HG03095 (cell line): Measurements from ENCODE around the gene DAZAP1.

Source experiments
- ATAC-seq: cut with Tn5 transposase; IDR thresholded peaks from one replicate; pipeline ENCODE4 v1.9.1; 2021; ENCODE audit warnings: moderate library complexity; ENCODE audit not compliant: unreplicated experiment

Gene DAZAP1

DNA sequence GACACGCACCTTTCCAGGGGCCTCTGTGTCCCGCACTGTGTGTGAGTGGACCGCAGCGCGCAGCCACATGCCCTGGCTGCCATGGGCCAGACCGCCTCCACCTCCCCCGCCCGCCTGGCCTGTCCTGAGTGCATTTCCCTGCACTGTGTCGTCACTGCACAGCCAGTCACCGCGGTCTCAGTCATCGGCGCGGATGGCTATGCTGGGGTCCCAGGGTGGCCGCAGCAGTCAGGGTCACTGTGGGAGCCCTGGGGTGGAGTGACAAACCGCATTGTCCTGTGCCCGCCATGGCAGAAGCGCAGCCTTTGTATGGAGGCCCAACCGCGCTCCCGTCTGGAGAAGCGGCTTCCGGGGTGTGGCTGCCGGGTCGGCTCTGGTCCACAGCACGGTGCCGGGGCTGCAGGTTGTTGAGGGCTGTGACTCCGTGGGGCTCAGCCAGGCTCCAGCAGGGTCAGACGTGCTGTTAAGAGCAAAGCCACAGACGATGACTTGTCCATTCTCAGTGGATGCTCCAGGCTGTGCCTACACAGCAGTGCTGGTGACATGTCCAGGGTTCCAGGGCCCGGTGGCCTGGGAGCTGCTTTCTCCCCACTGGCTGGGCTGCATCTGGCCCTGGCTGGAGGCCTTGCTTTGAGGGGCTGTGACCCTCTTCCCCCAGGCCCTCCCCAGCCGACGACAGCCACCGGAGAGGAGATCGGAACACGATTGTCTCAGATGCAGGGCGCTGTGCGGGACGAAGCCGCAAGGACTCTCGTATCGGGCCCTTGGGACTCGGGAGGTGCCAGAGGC is 30.0 kb upstream of the DAZAP1 start:
- ATAC-seq = no peak

- no peak for ATAC-seq
Measured at GRCh38 chr19:1377965-1378785, 29.2 kb upstream of the DAZAP1 start.

DNA sequence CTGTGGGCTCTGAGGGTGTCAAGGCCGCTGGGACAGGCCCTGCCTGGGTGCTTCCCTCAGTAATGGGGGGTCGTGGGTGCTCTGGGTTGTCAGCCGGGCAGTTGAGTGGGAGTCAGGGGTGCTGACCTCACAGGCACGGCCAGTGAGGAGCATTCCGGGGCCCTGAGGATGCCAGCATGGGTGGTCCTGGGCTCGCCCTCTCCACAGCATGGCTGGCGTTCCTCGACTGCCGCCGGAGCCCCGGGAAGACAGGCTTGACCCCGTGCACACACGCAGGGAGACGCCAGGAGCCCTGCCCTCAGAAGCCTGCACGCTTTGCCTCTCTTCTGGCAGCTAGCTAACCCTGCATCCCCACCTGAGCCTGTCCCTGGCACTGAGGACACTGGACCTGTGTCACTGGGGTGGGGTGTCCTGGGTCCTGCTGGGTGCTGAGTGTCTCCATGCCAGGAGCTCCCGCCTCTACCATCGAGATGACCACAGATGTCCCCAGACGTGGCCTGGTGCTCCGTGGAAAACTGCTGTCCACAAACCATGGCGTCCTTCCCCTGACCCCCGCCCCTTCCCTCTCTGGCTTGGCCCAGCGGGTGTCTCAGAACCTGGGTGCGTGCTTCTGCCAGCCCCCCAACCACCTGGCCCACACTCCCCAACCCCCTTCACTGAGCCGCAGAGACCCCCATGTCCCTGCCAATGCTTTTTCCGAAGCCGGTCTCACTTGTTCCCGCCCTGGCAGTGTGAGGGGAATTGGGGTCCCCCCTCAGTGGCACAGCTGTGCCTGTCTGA is 28.1 kb upstream of the DAZAP1 start:
- ATAC-seq = no peak

DNA sequence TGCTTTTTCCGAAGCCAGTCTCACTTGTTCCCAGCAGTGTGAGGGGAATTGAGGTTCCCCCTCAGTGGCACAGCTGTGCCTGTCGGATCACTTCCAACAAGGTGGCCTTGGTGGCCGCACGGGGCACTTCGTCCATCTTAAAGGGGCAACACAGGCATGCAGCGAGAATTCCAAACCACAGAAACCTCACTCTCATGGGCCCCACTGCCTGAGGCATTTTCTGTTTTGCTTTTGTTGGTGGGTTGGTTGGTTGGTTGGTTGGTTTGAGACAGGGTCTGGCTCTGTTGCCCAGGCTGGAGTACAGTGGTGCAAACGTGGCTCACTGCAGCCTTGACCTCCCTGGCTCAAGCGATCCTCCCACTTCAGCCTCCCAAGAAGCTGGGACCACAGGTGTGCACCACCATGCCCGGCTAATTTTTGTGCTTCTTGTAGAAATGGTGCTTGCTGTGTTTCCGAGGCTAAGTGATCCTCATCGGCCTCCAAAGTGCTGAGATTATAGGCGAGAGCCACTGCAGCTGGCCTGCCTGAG is 27.4 kb upstream of the DAZAP1 start:
- ATAC-seq = no peak

- ATAC-seq = no peak
Measured at GRCh38 chr19:1382250-1382649, 25.1 kb upstream of the DAZAP1 start.

- ATAC-seq = peak; percentile 6
Measured at GRCh38 chr19:1383017-1383311, 24.4 kb upstream of the DAZAP1 start.

- ATAC-seq = peak; percentile 59
Measured at GRCh38 chr19:1383312-1384084, 23.9 kb upstream of the DAZAP1 start, which contains the start of gene NDUFS7. Gene NDUFS7, plus strand, starts transcription at chr19:1383907. Its CDS starts 20 bp downstream, at chr19:1383927.

DNA sequence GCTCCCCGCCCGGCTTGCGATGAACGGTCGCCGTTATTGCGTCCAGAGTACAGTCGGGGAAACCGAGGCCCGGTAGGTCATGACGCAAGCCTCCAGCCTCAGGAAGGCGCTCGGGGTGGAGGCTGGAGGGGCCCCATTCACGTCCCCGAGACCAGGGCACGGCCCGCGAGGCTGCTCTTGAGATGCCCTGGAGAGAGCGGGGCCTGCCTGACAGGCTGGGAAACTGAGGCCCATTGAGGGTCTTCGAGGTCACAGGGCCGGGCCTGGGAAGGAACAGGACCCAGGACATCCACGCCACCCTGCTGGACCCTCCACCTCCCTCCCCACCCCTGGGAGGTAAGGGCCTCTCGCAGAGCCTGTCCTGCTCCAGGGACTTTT is 23.3 kb upstream of the DAZAP1 start:
- ATAC-seq = no peak

GRCh38 chr19:1384478-1385110 is 22.8 kb upstream of the DAZAP1 start:
- ATAC-seq = no peak

- no peak for ATAC-seq
Measured at GRCh38 chr19:1385816-1386215, 21.6 kb upstream of the DAZAP1 start.

- no peak for ATAC-seq
Measured at GRCh38 chr19:1386945-1387683, 20.3 kb upstream of the DAZAP1 start.

DNA sequence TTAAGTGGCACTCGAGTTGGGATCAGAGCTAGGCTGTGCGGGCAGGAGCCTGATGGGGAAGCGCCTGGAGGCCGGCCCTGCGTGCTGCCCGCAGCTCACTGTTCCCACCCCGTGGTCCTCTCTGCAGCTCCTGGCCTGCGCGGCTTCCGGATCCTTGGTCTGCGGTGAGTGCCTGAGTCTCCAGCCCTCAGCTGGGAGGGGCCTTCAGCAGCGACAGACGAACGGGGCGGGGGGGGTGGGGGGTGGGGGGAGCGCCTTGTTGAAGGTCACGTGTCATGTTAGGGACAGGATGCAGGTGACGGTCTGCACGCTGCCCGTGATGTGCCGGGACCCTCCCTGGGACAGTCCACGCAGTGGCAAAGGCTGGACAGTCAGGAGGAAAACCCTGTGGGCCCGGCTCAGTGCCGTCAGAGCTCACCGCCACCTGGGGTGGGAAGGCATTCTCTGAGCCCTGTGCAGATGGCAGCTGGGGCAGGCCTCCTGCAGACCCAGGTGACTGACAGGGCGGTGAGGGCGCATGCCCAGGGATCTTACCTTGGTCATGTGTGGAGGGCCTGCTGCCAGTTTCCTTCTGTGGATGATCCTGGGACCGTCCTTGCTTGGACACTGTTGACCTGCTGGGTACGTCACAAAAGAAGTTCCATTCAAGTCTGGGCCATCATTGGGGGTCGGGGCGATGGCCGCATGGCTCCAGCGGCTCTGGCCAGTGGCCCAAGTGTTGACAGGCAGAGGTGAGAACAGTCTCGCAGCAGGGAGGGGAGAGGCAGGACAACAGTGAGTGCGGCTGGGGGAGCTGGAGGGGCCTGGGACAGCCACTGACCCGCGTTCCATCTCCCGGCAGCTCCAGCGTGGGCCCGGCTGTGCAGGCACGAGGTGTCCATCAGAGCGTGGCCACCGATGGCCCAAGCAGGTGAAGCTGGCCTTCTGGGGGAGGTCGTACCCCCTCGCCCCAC is 19.4 kb upstream of the DAZAP1 start:
- ATAC-seq = no peak

GRCh38 chr19:1388637-1389026 is 18.8 kb upstream of the DAZAP1 start:
- no peak for ATAC-seq

GRCh38 chr19:1389033-1389940 is 18.1 kb upstream of the DAZAP1 start:
- ATAC-seq = no peak

- ATAC-seq = no peak
Measured at GRCh38 chr19:1390890-1391423, 16.4 kb upstream of the DAZAP1 start.

DNA sequence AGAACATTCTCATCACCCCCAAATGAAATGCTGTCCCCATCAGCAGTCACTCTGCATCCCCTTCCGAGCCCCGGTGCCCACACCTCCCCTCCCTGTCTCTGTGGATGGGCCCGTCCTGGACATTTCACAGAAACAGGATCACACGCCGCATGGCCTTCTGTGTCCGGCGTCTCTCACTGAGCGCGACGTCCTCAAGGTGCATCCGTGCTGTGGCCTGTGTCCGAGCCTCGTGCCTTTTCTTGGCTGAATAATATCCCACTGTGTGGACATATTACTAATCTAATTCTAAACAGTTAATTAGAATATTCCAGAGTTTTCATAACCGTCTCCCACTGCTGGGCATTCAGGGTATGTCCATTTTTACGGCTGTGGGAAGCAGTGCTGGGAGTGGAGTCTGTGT is 15.0 kb upstream of the DAZAP1 start:
- ATAC-seq = no peak

DNA sequence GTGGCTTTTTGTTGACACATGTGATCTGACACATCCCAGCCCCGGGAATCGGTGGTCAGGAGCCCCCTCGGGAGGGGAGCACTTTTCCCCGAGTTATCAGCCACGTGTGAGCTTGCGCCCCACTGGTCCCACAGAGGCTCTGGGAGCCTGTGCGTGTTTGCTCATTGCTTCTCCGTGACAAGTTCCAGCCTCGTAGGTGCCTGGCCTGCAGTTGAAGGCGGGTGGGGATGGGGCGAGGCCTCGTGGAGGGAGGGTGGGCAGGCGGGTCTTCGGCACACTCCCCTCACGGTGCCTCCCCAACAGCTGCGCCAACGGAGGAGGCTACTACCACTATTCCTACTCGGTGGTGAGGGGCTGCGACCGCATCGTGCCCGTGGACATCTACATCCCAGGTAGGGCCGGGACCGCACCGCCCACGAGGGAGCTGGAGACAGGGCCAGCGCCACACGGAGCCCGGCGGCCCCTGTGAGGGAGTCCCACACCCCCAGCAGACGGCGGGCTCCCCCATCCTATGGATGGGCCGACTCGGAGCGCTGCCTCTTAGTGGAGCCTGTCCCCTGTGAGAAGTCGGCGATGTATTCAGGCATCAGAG is 14.4 kb upstream of the DAZAP1 start:
- ATAC-seq = no peak
